ENCODE measurements around the gene ANKRD34A.

ANKRD34A gene

GRCh38 chr1:145965119-145965744 is 857 bp upstream of the ANKRD34A start:
- no peak for TF ChIP-seq POLR2AphosphoS5 (IDR thresholded peaks at IDR 0.05; ENCODE audit: borderline replicate concordance, low read depth, low read length)
- TF ChIP-seq EZH2 (IDR thresholded peaks at IDR 0.05), result no peak
- no peak for TF ChIP-seq FOXP2 (optimal IDR thresholded peaks at IDR 0.05; ENCODE audit: control extremely low read depth, extremely low read length, insufficient read depth)
- H3K36me3 ChIP-seq (ENCODE audit: insufficient read depth, low read length), result peaks cover 6% of the 10 kb centered on the region; the same call in 1 of the 2 replicates
- H3K9me3 ChIP-seq (ENCODE audit: low read depth, low read length), result no peaks in the 10 kb centered on the region
- H3K4me3 ChIP-seq, result peak overlapping the region; percentile 91
- DNase-seq (ENCODE audit: low read depth, low spot score), result no peak
- peak overlapping the region; percentile 6; the same call in 1 of the 2 replicates for H3K27ac ChIP-seq
- peak overlapping the region; percentile 80 for H3K9ac ChIP-seq (ENCODE audit: insufficient read length)

- TF ChIP-seq POLR2AphosphoS5 (IDR thresholded peaks at IDR 0.05; ENCODE audit: borderline replicate concordance, low read depth, low read length) (no peak), EZH2 (IDR thresholded peaks at IDR 0.05) (no peak), FOXP2 (optimal IDR thresholded peaks at IDR 0.05; ENCODE audit: control extremely low read depth, extremely low read length, insufficient read depth) (no peak)
- H3K4me3 ChIP-seq, result peak overlapping the region; percentile 91
Measured at GRCh38 chr1:145963265-145964019, 933 bp downstream of the ANKRD34A start.

GRCh38 chr1:145962157-145963102 is 1.9 kb downstream of the ANKRD34A start:
- DNase-seq (ENCODE audit: low read depth, low spot score), result no peak
- Histone ChIP-seq H3K27ac (peak overlapping the region; percentile 78), H3K9ac (ENCODE audit: insufficient read length) (peak overlapping the region; percentile 43)

More at GRCh38 chr1:145963265-145964019, 933 bp downstream of the ANKRD34A start:
- H3K36me3 ChIP-seq (ENCODE audit: insufficient read depth, low read length), result peaks cover 6% of the 10 kb centered on the region; the same call in 1 of the 2 replicates
- DNase-seq (ENCODE audit: low read depth, low spot score), result no peak
- H3K9me3 ChIP-seq (ENCODE audit: low read depth, low read length), result no peaks in the 10 kb centered on the region
- peak overlapping the region; percentile 80 for H3K9ac ChIP-seq (ENCODE audit: insufficient read length)
- peak overlapping the region; percentile 78 for H3K27ac ChIP-seq

DNA sequence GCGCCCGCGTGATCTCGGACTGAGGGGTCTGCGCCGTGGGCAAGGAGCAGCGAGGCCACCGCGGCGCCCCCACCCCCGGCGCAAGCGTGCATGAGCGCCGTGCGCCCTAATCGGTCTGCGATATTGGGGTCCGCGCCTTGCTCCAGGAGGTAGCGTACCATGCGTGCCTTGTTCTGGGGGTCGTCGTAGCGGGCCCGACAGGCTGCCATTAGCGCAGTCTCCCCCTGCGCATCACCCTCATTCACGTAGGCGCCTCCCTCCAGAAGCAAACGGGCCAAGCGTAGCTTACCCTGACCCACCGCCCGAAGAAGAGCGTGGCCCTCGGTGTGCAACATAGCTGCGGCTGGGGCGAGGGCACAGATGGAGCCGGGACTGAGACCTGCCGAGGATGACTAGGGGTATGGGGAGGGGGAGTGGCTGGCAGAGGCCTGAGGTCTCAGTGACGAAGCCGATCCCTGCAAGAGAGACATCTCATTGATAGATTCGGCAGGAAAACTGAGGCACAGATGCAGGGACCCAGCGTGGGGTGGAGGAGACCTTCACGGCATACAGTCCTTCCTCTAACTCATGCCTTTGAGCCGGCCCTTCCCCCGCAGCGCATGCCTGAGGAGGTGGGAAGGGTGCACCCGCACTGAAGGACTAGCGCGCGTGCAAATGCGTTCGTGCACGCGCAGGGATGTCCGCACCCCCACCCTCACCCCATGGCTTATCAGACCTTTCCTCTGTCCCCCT is 2.8 kb downstream of the ANKRD34A start:
- Histone ChIP-seq H3K9me3 (ENCODE audit: low read depth, low read length) (no peaks in the 10 kb centered on the region), H3K4me3 (peak overlapping the region; percentile 91), H3K27ac (no peak overlapping the region), H3K9ac (ENCODE audit: insufficient read length) (no peak overlapping the region), H3K36me3 (ENCODE audit: insufficient read depth, low read length) (no peaks in the 10 kb centered on the region)
- TF ChIP-seq POLR2AphosphoS5 (IDR thresholded peaks at IDR 0.05; ENCODE audit: borderline replicate concordance, low read depth, low read length) (no peak), FOXP2 (optimal IDR thresholded peaks at IDR 0.05; ENCODE audit: control extremely low read depth, extremely low read length, insufficient read depth) (no peak), EZH2 (IDR thresholded peaks at IDR 0.05) (no peak)
- DNase-seq (ENCODE audit: low read depth, low spot score), result no peak

More at GRCh38 chr1:145962157-145963102, 1.9 kb downstream of the ANKRD34A start:
- TF ChIP-seq FOXP2 (optimal IDR thresholded peaks at IDR 0.05; ENCODE audit: control extremely low read depth, extremely low read length, insufficient read depth) (peak; percentile 17), POLR2AphosphoS5 (IDR thresholded peaks at IDR 0.05; ENCODE audit: borderline replicate concordance, low read depth, low read length) (peak; percentile 71), EZH2 (IDR thresholded peaks at IDR 0.05) (no peak)
- Histone ChIP-seq H3K9me3 (ENCODE audit: low read depth, low read length) (no peaks in the 10 kb centered on the region), H3K4me3 (peak overlapping the region; percentile 91), H3K36me3 (ENCODE audit: insufficient read depth, low read length) (peaks cover 3% of the 10 kb centered on the region; the same call in 1 of the 2 replicates)

DNA sequence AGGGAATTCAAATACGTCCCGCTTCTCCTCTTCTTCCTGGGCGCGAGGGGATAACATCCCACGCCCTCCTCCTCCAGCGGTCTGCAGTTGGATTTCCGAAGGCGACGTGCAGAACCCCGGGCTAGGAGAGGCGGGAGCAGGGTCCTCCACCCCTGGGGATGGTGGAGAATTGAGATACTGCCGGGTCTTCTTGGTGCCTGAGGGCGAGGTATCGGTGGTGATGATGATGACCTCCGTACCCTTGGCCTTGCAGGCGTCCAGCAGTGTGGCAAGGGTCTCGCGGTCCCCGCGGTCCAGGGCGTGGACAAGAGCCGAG is 3.3 kb downstream of the ANKRD34A start:
- TF ChIP-seq EZH2 (IDR thresholded peaks at IDR 0.05) (no peak), FOXP2 (optimal IDR thresholded peaks at IDR 0.05; ENCODE audit: control extremely low read depth, extremely low read length, insufficient read depth) (no peak), POLR2AphosphoS5 (IDR thresholded peaks at IDR 0.05; ENCODE audit: borderline replicate concordance, low read depth, low read length) (no peak)
- Histone ChIP-seq H3K9me3 (ENCODE audit: low read depth, low read length) (no peaks in the 10 kb centered on the region), H3K4me3 (peak overlapping the region; percentile 91), H3K27ac (no peak overlapping the region), H3K9ac (ENCODE audit: insufficient read length) (peak overlapping the region; percentile 38), H3K36me3 (ENCODE audit: insufficient read depth, low read length) (no peaks in the 10 kb centered on the region)
- no peak for DNase-seq (ENCODE audit: low read depth, low spot score)

GRCh38 chr1:145960468-145961108 is 3.8 kb downstream of the ANKRD34A start:
- no peaks in the 10 kb centered on the region for H3K9me3 ChIP-seq (ENCODE audit: low read depth, low read length)
- DNase-seq (ENCODE audit: low read depth, low spot score), result no peak
- H3K4me3 ChIP-seq, result peak overlapping the region; percentile 91
- no peaks in the 10 kb centered on the region for H3K36me3 ChIP-seq (ENCODE audit: insufficient read depth, low read length)
- peak; percentile 77 for TF ChIP-seq POLR2AphosphoS5 (IDR thresholded peaks at IDR 0.05; ENCODE audit: borderline replicate concordance, low read depth, low read length)
- TF ChIP-seq FOXP2 (optimal IDR thresholded peaks at IDR 0.05; ENCODE audit: control extremely low read depth, extremely low read length, insufficient read depth), result peak; percentile 78
- TF ChIP-seq EZH2 (IDR thresholded peaks at IDR 0.05), result no peak
- peak overlapping the region; percentile 18; the same call in 1 of the 2 replicates for H3K27ac ChIP-seq
- peak overlapping the region; percentile 38 for H3K9ac ChIP-seq (ENCODE audit: insufficient read length)

DNA sequence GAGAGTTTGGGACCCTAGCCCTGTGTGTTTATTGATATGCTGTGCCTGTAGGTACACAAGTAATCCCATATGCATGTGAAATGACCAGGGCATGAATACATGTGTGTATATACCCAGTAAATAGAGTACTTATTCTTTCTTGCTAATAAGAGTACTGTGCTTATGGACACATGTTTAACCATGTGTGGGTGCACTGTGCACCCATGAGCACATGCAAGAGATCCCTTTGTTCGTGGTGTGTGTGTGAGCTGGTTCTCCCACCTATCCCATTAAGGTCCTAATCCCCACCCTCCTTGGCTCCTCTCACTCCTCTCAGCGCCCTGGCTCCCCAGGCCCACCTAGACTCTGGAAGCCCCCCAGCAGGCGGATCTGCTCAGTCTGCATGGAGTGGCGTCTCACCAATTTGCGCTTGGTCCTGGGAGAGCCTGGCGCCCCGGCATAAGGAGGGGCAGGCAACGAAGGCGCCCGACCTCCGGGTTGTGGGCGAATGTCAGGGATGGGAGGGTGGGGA is 4.4 kb downstream of the ANKRD34A start:
- Histone ChIP-seq H3K9ac (ENCODE audit: insufficient read length) (no peak overlapping the region), H3K4me3 (peak overlapping the region; percentile 91), H3K36me3 (ENCODE audit: insufficient read depth, low read length) (no peaks in the 10 kb centered on the region), H3K27ac (0 out of 2 replicates have a peak overlapping the region, but pooled peaks have one; percentile 16), H3K9me3 (ENCODE audit: low read depth, low read length) (no peaks in the 10 kb centered on the region)
- no peak for DNase-seq (ENCODE audit: low read depth, low spot score)
- TF ChIP-seq EZH2 (IDR thresholded peaks at IDR 0.05), result no peak
- no peak for TF ChIP-seq FOXP2 (optimal IDR thresholded peaks at IDR 0.05; ENCODE audit: control extremely low read depth, extremely low read length, insufficient read depth)
- no peak for TF ChIP-seq POLR2AphosphoS5 (IDR thresholded peaks at IDR 0.05; ENCODE audit: borderline replicate concordance, low read depth, low read length)

Measured in SK-N-MC (cell line).